ENCODE results near the gene CARNS1. TPM values are rescaled to one million over a fixed set of nuclear protein-coding genes. Genes with fewer than 3 reads are reported as not detected.

Gene CARNS1
- total and polyA plus RNA-seq, 9 of the 15 experiments (the other 6 are each of a cell fraction or from before 2014, with no cell fraction given): 0.01 to 0.18 (median 0.06) TPM; not detected in 3

DNA sequence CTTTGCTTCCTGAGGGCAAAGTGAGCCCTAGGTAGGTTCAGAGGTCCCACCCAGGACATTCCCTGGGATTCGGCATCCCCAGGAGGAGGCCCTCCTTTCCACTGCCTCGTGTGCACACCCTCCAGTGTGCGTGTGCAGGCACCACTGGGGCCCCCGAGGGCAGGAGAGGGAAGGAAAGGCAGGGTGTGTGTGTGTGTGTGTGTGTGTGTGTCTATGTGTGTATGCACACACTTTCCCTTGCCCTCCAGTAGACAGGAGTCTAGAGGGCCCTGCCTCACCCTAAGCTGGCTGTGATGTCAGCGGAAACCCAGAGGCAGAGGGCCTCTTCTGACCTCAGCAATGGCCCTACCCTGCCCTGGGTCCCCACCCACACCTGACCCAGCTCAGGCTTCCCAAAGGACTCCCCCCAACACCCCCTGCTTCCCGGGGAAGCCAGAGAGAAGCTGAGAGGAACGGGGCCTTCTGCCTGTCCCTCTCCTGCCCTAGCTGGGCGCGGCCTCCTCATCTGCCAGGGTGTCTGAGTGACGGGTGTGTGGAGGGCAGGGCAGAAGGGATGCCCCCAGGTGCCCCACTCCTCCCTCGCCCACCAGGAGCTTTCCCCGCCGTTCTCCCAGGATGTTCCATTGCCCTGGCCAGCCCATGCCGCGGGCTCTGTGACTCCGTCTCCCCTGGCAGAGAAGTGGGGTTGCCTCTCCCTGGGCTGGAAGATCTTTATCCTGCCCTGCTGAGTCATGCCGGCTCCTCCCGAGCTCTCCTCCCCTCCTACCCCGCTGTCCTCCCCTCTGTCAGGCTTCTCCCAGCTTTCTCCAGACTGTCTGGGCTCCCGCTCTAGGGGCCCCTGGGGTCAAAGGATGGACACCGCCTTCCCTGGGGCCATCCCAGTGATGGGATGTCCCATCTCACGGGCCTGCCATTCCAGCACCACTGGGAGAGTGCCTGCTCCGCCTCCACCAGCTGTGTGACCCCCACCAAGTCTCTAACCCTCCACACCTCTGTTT lies 36.1 kb upstream of the CARNS1 start (continued):
- TF ChIP-seq, protein P1, sequence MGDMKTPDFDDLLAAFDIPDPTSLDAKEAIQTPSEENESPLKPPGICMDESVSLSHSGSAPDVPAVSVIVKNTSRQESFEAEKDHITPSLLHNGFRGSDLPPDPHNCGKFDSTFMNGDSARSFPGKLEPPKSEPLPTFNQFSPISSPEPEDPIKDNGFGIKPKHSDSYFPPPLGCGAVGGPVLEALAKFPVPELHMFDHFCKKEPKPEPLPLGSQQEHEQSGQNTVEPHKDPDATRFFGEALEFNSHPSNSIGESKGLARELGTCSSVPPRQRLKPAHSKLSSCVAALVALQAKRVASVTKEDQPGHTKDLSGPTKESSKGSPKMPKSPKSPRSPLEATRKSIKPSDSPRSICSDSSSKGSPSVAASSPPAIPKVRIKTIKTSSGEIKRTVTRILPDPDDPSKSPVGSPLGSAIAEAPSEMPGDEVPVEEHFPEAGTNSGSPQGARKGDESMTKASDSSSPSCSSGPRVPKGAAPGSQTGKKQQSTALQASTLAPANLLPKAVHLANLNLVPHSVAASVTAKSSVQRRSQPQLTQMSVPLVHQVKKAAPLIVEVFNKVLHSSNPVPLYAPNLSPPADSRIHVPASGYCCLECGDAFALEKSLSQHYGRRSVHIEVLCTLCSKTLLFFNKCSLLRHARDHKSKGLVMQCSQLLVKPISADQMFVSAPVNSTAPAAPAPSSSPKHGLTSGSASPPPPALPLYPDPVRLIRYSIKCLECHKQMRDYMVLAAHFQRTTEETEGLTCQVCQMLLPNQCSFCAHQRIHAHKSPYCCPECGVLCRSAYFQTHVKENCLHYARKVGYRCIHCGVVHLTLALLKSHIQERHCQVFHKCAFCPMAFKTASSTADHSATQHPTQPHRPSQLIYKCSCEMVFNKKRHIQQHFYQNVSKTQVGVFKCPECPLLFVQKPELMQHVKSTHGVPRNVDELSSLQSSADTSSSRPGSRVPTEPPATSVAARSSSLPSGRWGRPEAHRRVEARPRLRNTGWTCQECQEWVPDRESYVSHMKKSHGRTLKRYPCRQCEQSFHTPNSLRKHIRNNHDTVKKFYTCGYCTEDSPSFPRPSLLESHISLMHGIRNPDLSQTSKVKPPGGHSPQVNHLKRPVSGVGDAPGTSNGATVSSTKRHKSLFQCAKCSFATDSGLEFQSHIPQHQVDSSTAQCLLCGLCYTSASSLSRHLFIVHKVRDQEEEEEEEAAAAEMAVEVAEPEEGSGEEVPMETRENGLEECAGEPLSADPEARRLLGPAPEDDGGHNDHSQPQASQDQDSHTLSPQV (IDR thresholded peaks at IDR 0.05): peak; percentile 93
- TF ChIP-seq RNF2 (IDR thresholded peaks at IDR 0.05): 0 out of 2 replicates have a peak, but pooled peaks have one; percentile 30
- TF ChIP-seq ZNF830 (CRISPR knock-in tag; IDR thresholded peaks at IDR 0.05): no peak
- TF ChIP-seq NR1H2 (CRISPR knock-in tag; IDR thresholded peaks at IDR 0.05): 0 out of 2 replicates have a peak, but pooled peaks have one; percentile 43
- peak; percentile 63 to 66; a peak in 3 of 4 replicates for TF ChIP-seq MAZ (CRISPR knock-in tag; conservative IDR thresholded peaks at IDR 0.05 in 1 of 2, IDR thresholded peaks at IDR 0.05 in 1 of 2)
- TF ChIP-seq SMAD4 (CRISPR knock-in tag; conservative IDR thresholded peaks at IDR 0.05): peak; percentile 80
- no peak for TF ChIP-seq SRSF3 (IDR thresholded peaks at IDR 0.05; ENCODE audit: insufficient read depth, low read length)
- no peak for TF ChIP-seq ZNF239 (CRISPR knock-in tag; IDR thresholded peaks at IDR 0.05)
- TF ChIP-seq, protein P2, sequence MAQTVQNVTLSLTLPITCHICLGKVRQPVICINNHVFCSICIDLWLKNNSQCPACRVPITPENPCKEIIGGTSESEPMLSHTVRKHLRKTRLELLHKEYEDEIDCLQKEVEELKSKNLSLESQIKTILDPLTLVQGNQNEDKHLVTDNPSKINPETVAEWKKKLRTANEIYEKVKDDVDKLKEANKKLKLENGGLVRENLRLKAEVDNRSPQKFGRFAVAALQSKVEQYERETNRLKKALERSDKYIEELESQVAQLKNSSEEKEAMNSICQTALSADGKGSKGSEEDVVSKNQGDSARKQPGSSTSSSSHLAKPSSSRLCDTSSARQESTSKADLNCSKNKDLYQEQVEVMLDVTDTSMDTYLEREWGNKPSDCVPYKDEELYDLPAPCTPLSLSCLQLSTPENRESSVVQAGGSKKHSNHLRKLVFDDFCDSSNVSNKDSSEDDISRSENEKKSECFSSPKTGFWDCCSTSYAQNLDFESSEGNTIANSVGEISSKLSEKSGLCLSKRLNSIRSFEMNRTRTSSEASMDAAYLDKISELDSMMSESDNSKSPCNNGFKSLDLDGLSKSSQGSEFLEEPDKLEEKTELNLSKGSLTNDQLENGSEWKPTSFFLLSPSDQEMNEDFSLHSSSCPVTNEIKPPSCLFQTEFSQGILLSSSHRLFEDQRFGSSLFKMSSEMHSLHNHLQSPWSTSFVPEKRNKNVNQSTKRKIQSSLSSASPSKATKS (CRISPR knock-in tag; IDR thresholded peaks at IDR 0.05): no peak
- TF ChIP-seq, protein P3, sequence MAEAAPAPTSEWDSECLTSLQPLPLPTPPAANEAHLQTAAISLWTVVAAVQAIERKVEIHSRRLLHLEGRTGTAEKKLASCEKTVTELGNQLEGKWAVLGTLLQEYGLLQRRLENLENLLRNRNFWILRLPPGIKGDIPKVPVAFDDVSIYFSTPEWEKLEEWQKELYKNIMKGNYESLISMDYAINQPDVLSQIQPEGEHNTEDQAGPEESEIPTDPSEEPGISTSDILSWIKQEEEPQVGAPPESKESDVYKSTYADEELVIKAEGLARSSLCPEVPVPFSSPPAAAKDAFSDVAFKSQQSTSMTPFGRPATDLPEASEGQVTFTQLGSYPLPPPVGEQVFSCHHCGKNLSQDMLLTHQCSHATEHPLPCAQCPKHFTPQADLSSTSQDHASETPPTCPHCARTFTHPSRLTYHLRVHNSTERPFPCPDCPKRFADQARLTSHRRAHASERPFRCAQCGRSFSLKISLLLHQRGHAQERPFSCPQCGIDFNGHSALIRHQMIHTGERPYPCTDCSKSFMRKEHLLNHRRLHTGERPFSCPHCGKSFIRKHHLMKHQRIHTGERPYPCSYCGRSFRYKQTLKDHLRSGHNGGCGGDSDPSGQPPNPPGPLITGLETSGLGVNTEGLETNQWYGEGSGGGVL (CRISPR knock-in tag; IDR thresholded peaks at IDR 0.05): no peak
- TF ChIP-seq, protein P4, sequence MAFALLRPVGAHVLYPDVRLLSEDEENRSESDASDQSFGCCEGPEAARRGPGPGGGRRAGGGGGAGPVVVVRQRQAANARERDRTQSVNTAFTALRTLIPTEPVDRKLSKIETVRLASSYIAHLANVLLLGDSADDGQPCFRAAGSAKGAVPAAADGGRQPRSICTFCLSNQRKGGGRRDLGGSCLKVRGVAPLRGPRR (CRISPR knock-in tag; IDR thresholded peaks at IDR 0.05): 0 out of 2 replicates have a peak, but pooled peaks have one; percentile 24
- no peak for TF ChIP-seq ARID2 (IDR thresholded peaks at IDR 0.05)
- no peak for TF ChIP-seq MXI1 (IDR thresholded peaks at IDR 0.05; ENCODE audit: low read depth, low read length)
- TF ChIP-seq MTA1 (IDR thresholded peaks at IDR 0.05; ENCODE audit: borderline replicate concordance): peak; percentile 69
- no peak for TF ChIP-seq DMBX1 (CRISPR knock-in tag; IDR thresholded peaks at IDR 0.05; ENCODE audit: borderline replicate concordance)
- TF ChIP-seq MEF2A (IDR thresholded peaks at IDR 0.05; ENCODE audit: control insufficient read depth, low read depth, low read length): no peak
- TF ChIP-seq CBX2 (IDR thresholded peaks at IDR 0.05; ENCODE audit: insufficient read depth, low read length, poor library complexity, severe bottlenecking): no peak
- no peak for TF ChIP-seq KDM1A (IDR thresholded peaks at IDR 0.05)

Data from K562 (cell line).